MM.1S (cell line): ENCODE results near the gene XRRA1.

Experiments
- DNase-seq: peaks from one replicate; pipeline ENCODE4 v3.0.0-alpha.2; 2015
- H2AFZ ChIP-seq: fragments of 300-600 bp; sonication (generic); 2 replicates; pipeline ENCODE4 v1.6.0; 2016; ENCODE audit warnings: antibody characterized with exemption, low read length
- H3F3A ChIP-seq: fragments of 300-600 bp; sonication (generic); 2 replicates; pipeline ENCODE4 v1.6.1; 2016; ENCODE audit warnings: mild to moderate bottlenecking, antibody characterized with exemption, low read length, moderate library complexity, mixed read lengths; ENCODE audit not compliant: insufficient read depth
- H3K27ac ChIP-seq: fragments of 300-600 bp; sonication (generic); 2 replicates; pipeline ENCODE4 v1.5.1; 2016; ENCODE audit warnings: mild to moderate bottlenecking, low read length
- H3K27me3 ChIP-seq: fragments of 300-600 bp; sonication (generic); replicated peaks from 2 replicates; pipeline ENCODE4 v1.6.0; 2016; ENCODE audit warnings: low read length; ENCODE audit not compliant: insufficient read depth
- H3K36me3 ChIP-seq: fragments of 300-600 bp; sonication (generic); replicated peaks from 2 replicates; pipeline ENCODE4 v1.6.1; 2016; ENCODE audit warnings: mild to moderate bottlenecking, low read length, mixed read lengths; ENCODE audit not compliant: insufficient read depth
- H3K4me1 ChIP-seq: fragments of 300-600 bp; sonication (generic); 2 replicates; pipeline ENCODE4 v1.6.1; 2016; ENCODE audit warnings: low read length, mixed read lengths
- H3K4me2 ChIP-seq: fragments of 300-600 bp; sonication (generic); 2 replicates; pipeline ENCODE4 v1.6.0; 2016; ENCODE audit warnings: low read depth, low read length
- H3K4me3 ChIP-seq: fragments of 300-600 bp; sonication (generic); 2 replicates; pipeline ENCODE4 v1.5.1; 2016; ENCODE audit warnings: low read length, mixed read lengths
- H3K79me2 ChIP-seq: fragments of 300-600 bp; sonication (generic); 2 replicates; pipeline ENCODE4 v1.6.1; 2016; ENCODE audit warnings: mixed run types, low read length, mixed read lengths
- H3K9ac ChIP-seq: fragments of 300-600 bp; sonication (generic); 2 replicates; pipeline ENCODE4 v1.6.1; 2016; ENCODE audit warnings: low read length, mixed read lengths
- H3K9me2 ChIP-seq: fragments of 300-600 bp; sonication (generic); replicated peaks from 2 replicates; pipeline ENCODE4 v1.6.1; 2016; ENCODE audit warnings: mild to moderate bottlenecking, low read length, mixed read lengths; ENCODE audit not compliant: insufficient read depth
- H3K9me3 ChIP-seq: fragments of 300-600 bp; sonication (generic); replicated peaks from 2 replicates; pipeline ENCODE4 v1.6.1; 2016; ENCODE audit warnings: mild to moderate bottlenecking, low read length, mixed read lengths; ENCODE audit not compliant: insufficient read depth
- H4K20me1 ChIP-seq: fragments of 300-600 bp; sonication (generic); 2 replicates; pipeline ENCODE4 v1.6.1; 2016; ENCODE audit warnings: mild to moderate bottlenecking, low read length, moderate library complexity, mixed read lengths; ENCODE audit not compliant: insufficient read depth
- CTCF ChIP-seq: fragments of 300-600 bp; sonication (generic); IDR thresholded peaks from 2 replicates; pipeline ENCODE4 v1.5.1; 2016; ENCODE audit warnings: antibody characterized with exemption, low read length, mixed read lengths
- EZH2 ChIP-seq: fragments of 300-600 bp; sonication (generic); optimal IDR thresholded peaks from 2 replicates; pipeline ENCODE3; 2017; ENCODE audit warnings: low read depth, mild to moderate bottlenecking, antibody characterized with exemption, low read length, mixed read lengths
- EZH2phosphoT487 ChIP-seq: fragments of 300-600 bp; sonication (generic); IDR thresholded peaks from 2 replicates; pipeline ENCODE4 v1.6.1; 2018; ENCODE audit warnings: antibody characterized with exemption, low read length

XRRA1 gene

DNA sequence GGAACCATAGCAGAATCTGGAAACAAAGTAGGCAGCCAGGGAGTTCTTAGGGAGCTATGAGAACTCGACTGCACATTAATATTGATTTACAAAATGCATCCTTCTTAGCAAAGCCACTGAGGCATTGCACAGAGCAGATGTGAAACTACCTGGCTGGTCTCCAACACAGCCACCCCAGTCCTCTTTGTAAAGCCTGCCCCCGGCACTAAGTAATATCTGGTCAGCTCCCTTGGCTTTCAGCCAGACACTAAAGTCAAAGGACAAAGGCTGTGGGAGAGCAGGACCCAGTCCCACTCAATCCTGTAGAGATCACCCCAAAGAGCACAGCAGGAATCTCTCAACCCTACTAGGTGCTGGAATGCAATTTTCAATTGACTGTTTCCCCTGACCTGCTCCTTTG, 12.8 kb downstream of the XRRA1 start:
- Histone ChIP-seq H3K9me3 (no peaks in the 10 kb centered on the region), H3K4me2 (no peak overlapping the region), H3F3A (no peaks in the 10 kb centered on the region; the same call in 1 of the 2 replicates), H3K4me1 (no peaks in the 10 kb centered on the region), H4K20me1 (no peaks in the 10 kb centered on the region), H3K9me2 (no peaks in the 10 kb centered on the region), H2AFZ (no peak overlapping the region), H3K27me3 (no peaks in the 10 kb centered on the region), H3K36me3 (0 out of 2 replicates have a peak, but pooled peaks cover 2% of the 10 kb centered on the region), H3K9ac (no peak overlapping the region), H3K79me2 (peaks cover 7% of the 10 kb centered on the region; the same call in 1 of the 2 replicates), H3K27ac (no peak overlapping the region), H3K4me3 (no peak overlapping the region)
- DNase-seq, result no peak
- TF ChIP-seq EZH2phosphoT487, result no peak
- no peak for TF ChIP-seq EZH2
- no peak for TF ChIP-seq CTCF

DNA sequence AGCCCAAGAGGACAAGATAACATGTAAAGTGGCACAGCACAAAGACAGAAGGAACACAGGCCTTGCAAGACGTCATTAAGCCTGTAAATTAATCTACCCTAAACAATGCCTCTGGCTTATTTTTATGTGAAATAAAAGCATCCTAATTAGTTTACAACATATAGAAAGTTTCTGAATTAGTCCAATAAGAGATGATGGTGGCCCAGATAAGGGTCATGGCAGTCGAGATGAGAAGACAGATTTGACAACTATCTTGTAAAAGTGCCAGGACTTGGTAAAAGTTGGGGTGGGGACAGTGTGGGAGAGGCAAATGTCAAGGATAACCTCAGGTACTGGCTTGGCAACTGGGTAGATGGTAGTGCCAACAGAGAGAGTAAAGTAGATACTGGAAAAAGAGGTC, 13.6 kb downstream of the XRRA1 start:
- no peaks in the 10 kb centered on the region for H3K9me2 ChIP-seq
- no peaks in the 10 kb centered on the region for H3K79me2 ChIP-seq
- H3K27me3 ChIP-seq, result no peaks in the 10 kb centered on the region
- H3K9ac ChIP-seq, result no peak overlapping the region
- no peak for DNase-seq
- no peak overlapping the region for H3K4me3 ChIP-seq
- no peaks in the 10 kb centered on the region; the same call in 1 of the 2 replicates for H3F3A ChIP-seq
- TF ChIP-seq CTCF (no peak), EZH2phosphoT487 (no peak), EZH2 (no peak)
- H3K4me1 ChIP-seq, result no peaks in the 10 kb centered on the region
- no peak overlapping the region for H3K27ac ChIP-seq
- 0 out of 2 replicates have a peak, but pooled peaks cover 2% of the 10 kb centered on the region for H3K36me3 ChIP-seq
- H3K4me2 ChIP-seq, result no peak overlapping the region
- no peaks in the 10 kb centered on the region for H4K20me1 ChIP-seq
- no peak overlapping the region for H2AFZ ChIP-seq
- H3K9me3 ChIP-seq, result no peaks in the 10 kb centered on the region

GRCh38 chr11:74933765-74934164, 15.1 kb downstream of the XRRA1 start:
- Histone ChIP-seq H3F3A (no peaks in the 10 kb centered on the region; the same call in none of the 2 replicates), H3K9ac (no peak overlapping the region), H4K20me1 (no peaks in the 10 kb centered on the region), H3K36me3 (0 out of 2 replicates have a peak, but pooled peaks cover 1% of the 10 kb centered on the region), H3K79me2 (no peaks in the 10 kb centered on the region), H3K4me3 (no peak overlapping the region), H3K9me2 (no peaks in the 10 kb centered on the region), H3K9me3 (no peaks in the 10 kb centered on the region), H3K4me2 (no peak overlapping the region), H3K27me3 (no peaks in the 10 kb centered on the region), H3K27ac (no peak overlapping the region), H3K4me1 (peaks cover 7% of the 10 kb centered on the region), H2AFZ (no peak overlapping the region)
- TF ChIP-seq EZH2phosphoT487 (no peak), EZH2 (no peak), CTCF (no peak)
- no peak for DNase-seq
